HEK293 (cell line): ENCODE measurements around the gene PDAP1.
A peak's percentile ranks its signal among the peaks of the same experiment; 100 is the strongest.

Experiments used
- CTCF ChIA-PET: fragments of 350-600 bp; formaldehyde crosslinking; extraction: SDS; loops from one replicate; lab custom pipeline; 2021; ENCODE audit warnings: antibody characterized with exemption; lab: Yijun Ruan, JAX
- POLR2A ChIA-PET: fragments of 300-600 bp; formaldehyde crosslinking; extraction: SDS; loops from one replicate; lab custom pipeline; 2020; ENCODE audit warnings: antibody characterized with exemption, inconsistent platforms; lab: Yijun Ruan, JAX
- H3K27ac ChIP-seq: fragments of 200-500 bp; sonication (Bioruptor generic); 2 replicates; pipeline ENCODE4 v1.5.1; 2014; ENCODE audit warnings: low read depth, low read length, control low read depth, inconsistent platforms; ENCODE audit errors: extremely low read depth
- H3K36me3 ChIP-seq, 2 experiments: fragments of 200-500 bp in 1 of 2; sonication (Bioruptor generic) in 1 of 2; 1 replicate in 1 of 2; 2 replicates in 1 of 2; pipeline ENCODE4 v1.5.1; 2014 to 2017; ENCODE audit warnings: inconsistent platforms in 2 of 2, low read length in 2 of 2; ENCODE audit not compliant: control insufficient read depth in 2 of 2, insufficient read depth in 1 of 2
- H3K4me1 ChIP-seq: fragments of 200-500 bp; sonication (Bioruptor generic); 2 replicates; pipeline ENCODE4 v1.5.1; 2014; ENCODE audit warnings: mild to moderate bottlenecking, low read length, inconsistent platforms; ENCODE audit not compliant: control insufficient read depth, insufficient read depth
- H3K4me3 ChIP-seq: 2 replicates; pipeline ENCODE4 v1.5.1; 2011; ENCODE audit warnings: low read depth, mild to moderate bottlenecking, control low read depth, low read length, moderate library complexity
- H3K9me3 ChIP-seq: fragments of 200-500 bp; sonication (Bioruptor generic); 2 replicates; pipeline ENCODE4 v1.5.1; 2014; ENCODE audit warnings: low read depth, low read length, inconsistent platforms; ENCODE audit not compliant: control insufficient read depth, insufficient read depth
- EGR2 ChIP-seq: fragments of 450-650 bp; formaldehyde crosslinking; IDR thresholded peaks from 2 replicates; pipeline ENCODE4 v1.5.1; 2016; ENCODE audit warnings: low read depth, missing biosample characterization, missing genetic modification characterization
- GLI4 ChIP-seq: fragments of 450-650 bp; formaldehyde crosslinking; IDR thresholded peaks from 2 replicates; pipeline ENCODE4 v1.5.1; 2016; ENCODE audit warnings: missing biosample characterization, missing genetic modification characterization
- HOXC10 ChIP-seq: sonication (generic); formaldehyde crosslinking; IDR thresholded peaks from 2 replicates; pipeline ENCODE4 v1.8.1; 2023; ENCODE audit warnings: mild to moderate bottlenecking, missing genetic modification reagents
- REPIN1 ChIP-seq: fragments of 450-650 bp; formaldehyde crosslinking; IDR thresholded peaks from 2 replicates; pipeline ENCODE4 v1.5.1; 2017; ENCODE audit warnings: missing biosample characterization, missing genetic modification characterization, low read depth
- SP3 ChIP-seq: fragments of 450-650 bp; formaldehyde crosslinking; IDR thresholded peaks from 2 replicates; pipeline ENCODE4 v1.5.1; 2016; ENCODE audit warnings: missing biosample characterization, missing genetic modification characterization
- ZBTB17 ChIP-seq: fragments of 450-650 bp; formaldehyde crosslinking; IDR thresholded peaks from 2 replicates; pipeline ENCODE4 v1.5.1; 2016; ENCODE audit warnings: missing biosample characterization, missing genetic modification characterization
- ZNF184 ChIP-seq: fragments of 450-650 bp; IDR thresholded peaks from 2 replicates; pipeline ENCODE4 v1.5.1; 2018; ENCODE audit warnings: missing biosample characterization, mild to moderate bottlenecking, missing genetic modification characterization
- ZNF2 ChIP-seq: fragments of 450-650 bp; formaldehyde crosslinking; IDR thresholded peaks from 2 replicates; pipeline ENCODE4 v1.5.1; 2016; ENCODE audit warnings: missing biosample characterization, missing genetic modification characterization
- ZNF211 ChIP-seq: fragments of 450-650 bp; formaldehyde crosslinking; IDR thresholded peaks from 2 replicates; pipeline ENCODE4 v1.5.1; 2016; ENCODE audit warnings: low read depth, missing biosample characterization, missing genetic modification characterization
- ZNF214 ChIP-seq: fragments of 450-650 bp; formaldehyde crosslinking; IDR thresholded peaks from 2 replicates; pipeline ENCODE4 v1.5.1; 2017; ENCODE audit warnings: missing biosample characterization, mild to moderate bottlenecking, missing genetic modification characterization, borderline replicate concordance
- ZNF24 ChIP-seq: fragments of 450-650 bp; formaldehyde crosslinking; IDR thresholded peaks from 2 replicates; pipeline ENCODE4 v1.5.1; 2016; ENCODE audit warnings: missing biosample characterization, missing genetic modification characterization
- ZNF302 ChIP-seq: fragments of 450-650 bp; formaldehyde crosslinking; IDR thresholded peaks from 2 replicates; pipeline ENCODE4 v1.5.1; 2016; ENCODE audit warnings: missing biosample characterization, missing genetic modification characterization, low read depth
- ZNF335 ChIP-seq: fragments of 450-650 bp; formaldehyde crosslinking; conservative IDR thresholded peaks from 2 replicates; pipeline ENCODE4 v1.5.1; 2016; ENCODE audit warnings: missing biosample characterization, missing genetic modification characterization
- ZNF585B ChIP-seq: fragments of 450-650 bp; formaldehyde crosslinking; IDR thresholded peaks from 2 replicates; pipeline ENCODE4 v1.5.1; 2016; ENCODE audit warnings: missing biosample characterization, missing genetic modification characterization
- ZNF621 ChIP-seq: fragments of 450-650 bp; formaldehyde crosslinking; IDR thresholded peaks from 2 replicates; pipeline ENCODE4 v1.5.1; 2017; ENCODE audit warnings: missing biosample characterization, missing genetic modification characterization
- ZNF660 ChIP-seq: fragments of 450-650 bp; IDR thresholded peaks from 2 replicates; pipeline ENCODE4 v1.5.1; 2018; ENCODE audit warnings: missing biosample characterization, mild to moderate bottlenecking, missing genetic modification characterization
- ZNF747 ChIP-seq: fragments of 450-650 bp; formaldehyde crosslinking; IDR thresholded peaks from 2 replicates; pipeline ENCODE4 v1.5.1; 2016; ENCODE audit warnings: missing biosample characterization, missing genetic modification characterization
- ZNF785 ChIP-seq: fragments of 450-650 bp; formaldehyde crosslinking; IDR thresholded peaks from 2 replicates; pipeline ENCODE4 v1.5.1; 2016; ENCODE audit warnings: missing biosample characterization, missing genetic modification characterization
- ZNF792 ChIP-seq: fragments of 450-650 bp; formaldehyde crosslinking; IDR thresholded peaks from 2 replicates; pipeline ENCODE4 v1.5.1; 2016; ENCODE audit warnings: missing biosample characterization, missing genetic modification characterization
- TF ChIP-seq, protein P1 (sequence below): fragments of 450-650 bp; formaldehyde crosslinking; IDR thresholded peaks from 2 replicates; pipeline ENCODE4 v1.5.1; 2016; ENCODE audit warnings: missing biosample characterization, missing genetic modification characterization
- TF ChIP-seq, protein P2 (sequence below): fragments of 450-650 bp; formaldehyde crosslinking; IDR thresholded peaks from 2 replicates; pipeline ENCODE4 v1.5.1; 2016; ENCODE audit warnings: missing biosample characterization, missing genetic modification characterization
- TF ChIP-seq, protein P3 (sequence below): fragments of 450-650 bp; formaldehyde crosslinking; IDR thresholded peaks from 2 replicates; pipeline ENCODE4 v1.5.1; 2017; ENCODE audit warnings: missing biosample characterization, mild to moderate bottlenecking, missing genetic modification characterization, moderate library complexity
- TF ChIP-seq, protein P4 (sequence below): fragments of 450-650 bp; formaldehyde crosslinking; IDR thresholded peaks from 2 replicates; pipeline ENCODE4 v1.5.1; 2016; ENCODE audit warnings: missing biosample characterization, missing genetic modification characterization
- TF ChIP-seq, protein P5 (sequence below): fragments of 450-650 bp; formaldehyde crosslinking; IDR thresholded peaks from 2 replicates; pipeline ENCODE4 v1.5.1; 2016; ENCODE audit warnings: missing biosample characterization, missing genetic modification characterization

PDAP1 gene

DNA sequence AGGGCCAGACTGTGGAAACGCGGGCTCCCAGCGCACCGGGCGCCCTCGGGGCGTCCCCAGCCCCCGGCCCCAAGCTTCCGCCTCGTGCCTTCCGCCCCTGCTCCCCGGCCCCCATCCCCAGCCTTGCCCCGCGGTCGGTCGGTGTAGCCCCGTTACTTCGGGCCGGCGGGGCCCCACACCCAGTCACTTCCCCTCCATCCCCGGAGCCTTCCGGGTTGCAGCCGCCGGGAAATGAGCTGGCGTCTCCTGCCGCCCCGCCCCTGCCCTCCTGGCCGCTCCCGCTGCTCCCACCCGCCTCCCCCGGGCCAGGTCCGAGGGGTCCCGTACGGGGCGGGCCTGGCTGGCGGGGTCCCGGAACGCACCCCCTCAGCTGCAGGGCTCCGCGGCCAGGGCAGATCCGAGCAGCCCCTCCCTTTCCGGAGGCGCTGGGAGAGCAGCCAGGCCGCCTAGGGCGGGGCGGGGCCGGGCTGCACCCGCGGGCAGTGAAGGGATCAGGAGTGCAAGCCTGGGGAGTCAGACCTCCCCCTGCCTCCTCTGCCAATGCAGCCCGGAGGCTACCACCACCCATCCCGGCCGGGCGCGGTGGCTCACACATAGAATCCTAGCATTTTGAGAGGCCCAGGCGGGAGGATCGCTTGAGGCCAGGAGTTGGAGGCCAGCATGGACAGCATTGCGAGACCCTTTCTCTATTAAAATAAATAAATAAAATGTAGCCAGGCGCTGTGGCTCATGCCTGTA lies 33.2 kb downstream of the PDAP1 start (continued):
- TF ChIP-seq ZNF2 (no peak), ZNF214 (tag by site-specific recombination) (no peak), REPIN1 (tag by site-specific recombination) (no peak), ZNF747 (no peak), ZBTB17 (tag by site-specific recombination) (no peak; the same call in 1 of the 2 replicates), ZNF211 (tag by site-specific recombination) (no peak), GLI4 (tag by site-specific recombination) (no peak), ZNF302 (tag by site-specific recombination) (no peak), ZNF792 (no peak), ZNF585B (tag by site-specific recombination) (no peak), ZNF660 (tag by site-specific recombination) (no peak), SP3 (tag by site-specific recombination) (peak; percentile 64; the same call in 1 of the 2 replicates), ZNF24 (tag by site-specific recombination) (no peak), ZNF184 (tag by site-specific recombination) (no peak), ZNF335 (tag by site-specific recombination) (no peak), ZNF621 (tag by site-specific recombination) (no peak)
- TF ChIP-seq, protein P1, sequence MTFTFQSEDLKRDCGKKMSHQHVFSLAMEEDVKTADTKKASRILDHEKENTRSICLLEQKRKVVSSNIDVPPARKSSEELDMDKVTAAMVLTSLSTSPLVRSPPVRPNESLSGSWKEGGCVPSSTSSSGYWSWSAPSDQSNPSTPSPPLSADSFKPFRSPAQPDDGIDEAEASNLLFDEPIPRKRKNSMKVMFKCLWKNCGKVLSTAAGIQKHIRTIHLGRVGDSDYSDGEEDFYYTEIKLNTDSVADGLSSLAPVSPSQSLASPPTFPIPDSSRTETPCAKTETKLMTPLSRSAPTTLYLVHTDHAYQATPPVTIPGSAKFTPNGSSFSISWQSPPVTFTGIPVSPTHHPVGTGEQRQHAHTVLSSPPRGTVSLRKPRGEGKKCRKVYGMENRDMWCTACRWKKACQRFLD (tag by site-specific recombination) = no peak
- TF ChIP-seq, protein P2, sequence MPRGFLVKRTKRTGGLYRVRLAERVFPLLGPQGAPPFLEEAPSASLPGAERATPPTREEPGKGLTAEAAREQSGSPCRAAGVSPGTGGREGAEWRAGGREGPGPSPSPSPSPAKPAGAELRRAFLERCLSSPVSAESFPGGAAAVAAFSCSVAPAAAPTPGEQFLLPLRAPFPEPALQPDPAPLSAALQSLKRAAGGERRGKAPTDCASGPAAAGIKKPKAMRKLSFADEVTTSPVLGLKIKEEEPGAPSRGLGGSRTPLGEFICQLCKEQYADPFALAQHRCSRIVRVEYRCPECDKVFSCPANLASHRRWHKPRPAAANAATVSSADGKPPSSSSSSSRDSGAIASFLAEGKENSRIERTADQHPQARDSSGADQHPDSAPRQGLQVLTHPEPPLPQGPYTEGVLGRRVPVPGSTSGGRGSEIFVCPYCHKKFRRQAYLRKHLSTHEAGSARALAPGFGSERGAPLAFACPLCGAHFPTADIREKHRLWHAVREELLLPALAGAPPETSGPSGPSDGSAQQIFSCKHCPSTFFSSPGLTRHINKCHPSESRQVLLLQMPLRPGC = no peak

- Histone ChIP-seq H3K9me3 (no peaks in the 10 kb centered on the region), H3K4me1 (no peaks in the 10 kb centered on the region), H3K4me3 (peak within 1 kb of the TSS; percentile 66), H3K36me3 (peaks cover 0 to 5% of the 10 kb centered on the region in 2 experiments; a peak in 1 of 3 replicates), H3K27ac (peak within 1 kb of the TSS; percentile 53; the same call in 1 of the 2 replicates)
- POLR2A ChIA-PET = interaction anchor here (0.7 to 2.7 kb wide), 6 partner anchors 19 to 244 kb away, joined by 3 to 21 read pairs (median 3); partner anchors contain the start of genes ARPC1A, BUD31, CPSF4 and PDAP1
- CTCF ChIA-PET = no interaction called here
- TF ChIP-seq HOXC10 (CRISPR knock-in tag) (no peak), EGR2 (tag by site-specific recombination) (no peak), ZNF585B (tag by site-specific recombination) (0 out of 2 replicates have a peak, but pooled peaks have one; percentile 9), ZNF785 (0 out of 2 replicates have a peak, but pooled peaks have one; percentile 35)
- TF ChIP-seq, protein P3, sequence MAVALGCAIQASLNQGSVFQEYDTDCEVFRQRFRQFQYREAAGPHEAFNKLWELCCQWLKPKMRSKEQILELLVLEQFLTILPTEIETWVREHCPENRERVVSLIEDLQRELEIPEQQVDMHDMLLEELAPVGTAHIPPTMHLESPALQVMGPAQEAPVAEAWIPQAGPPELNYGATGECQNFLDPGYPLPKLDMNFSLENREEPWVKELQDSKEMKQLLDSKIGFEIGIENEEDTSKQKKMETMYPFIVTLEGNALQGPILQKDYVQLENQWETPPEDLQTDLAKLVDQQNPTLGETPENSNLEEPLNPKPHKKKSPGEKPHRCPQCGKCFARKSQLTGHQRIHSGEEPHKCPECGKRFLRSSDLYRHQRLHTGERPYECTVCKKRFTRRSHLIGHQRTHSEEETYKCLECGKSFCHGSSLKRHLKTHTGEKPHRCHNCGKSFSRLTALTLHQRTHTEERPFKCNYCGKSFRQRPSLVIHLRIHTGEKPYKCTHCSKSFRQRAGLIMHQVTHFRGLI = 0 out of 2 replicates have a peak, but pooled peaks have one; percentile 27
- TF ChIP-seq, protein P4, sequence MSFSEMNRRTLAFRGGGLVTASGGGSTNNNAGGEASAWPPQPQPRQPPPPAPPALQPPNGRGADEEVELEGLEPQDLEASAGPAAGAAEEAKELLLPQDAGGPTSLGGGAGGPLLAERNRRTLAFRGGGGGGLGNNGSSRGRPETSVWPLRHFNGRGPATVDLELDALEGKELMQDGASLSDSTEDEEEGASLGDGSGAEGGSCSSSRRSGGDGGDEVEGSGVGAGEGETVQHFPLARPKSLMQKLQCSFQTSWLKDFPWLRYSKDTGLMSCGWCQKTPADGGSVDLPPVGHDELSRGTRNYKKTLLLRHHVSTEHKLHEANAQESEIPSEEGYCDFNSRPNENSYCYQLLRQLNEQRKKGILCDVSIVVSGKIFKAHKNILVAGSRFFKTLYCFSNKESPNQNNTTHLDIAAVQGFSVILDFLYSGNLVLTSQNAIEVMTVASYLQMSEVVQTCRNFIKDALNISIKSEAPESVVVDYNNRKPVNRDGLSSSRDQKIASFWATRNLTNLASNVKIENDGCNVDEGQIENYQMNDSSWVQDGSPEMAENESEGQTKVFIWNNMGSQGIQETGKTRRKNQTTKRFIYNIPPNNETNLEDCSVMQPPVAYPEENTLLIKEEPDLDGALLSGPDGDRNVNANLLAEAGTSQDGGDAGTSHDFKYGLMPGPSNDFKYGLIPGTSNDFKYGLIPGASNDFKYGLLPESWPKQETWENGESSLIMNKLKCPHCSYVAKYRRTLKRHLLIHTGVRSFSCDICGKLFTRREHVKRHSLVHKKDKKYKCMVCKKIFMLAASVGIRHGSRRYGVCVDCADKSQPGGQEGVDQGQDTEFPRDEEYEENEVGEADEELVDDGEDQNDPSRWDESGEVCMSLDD (tag by site-specific recombination) = peak; percentile 93
- TF ChIP-seq, protein P5, sequence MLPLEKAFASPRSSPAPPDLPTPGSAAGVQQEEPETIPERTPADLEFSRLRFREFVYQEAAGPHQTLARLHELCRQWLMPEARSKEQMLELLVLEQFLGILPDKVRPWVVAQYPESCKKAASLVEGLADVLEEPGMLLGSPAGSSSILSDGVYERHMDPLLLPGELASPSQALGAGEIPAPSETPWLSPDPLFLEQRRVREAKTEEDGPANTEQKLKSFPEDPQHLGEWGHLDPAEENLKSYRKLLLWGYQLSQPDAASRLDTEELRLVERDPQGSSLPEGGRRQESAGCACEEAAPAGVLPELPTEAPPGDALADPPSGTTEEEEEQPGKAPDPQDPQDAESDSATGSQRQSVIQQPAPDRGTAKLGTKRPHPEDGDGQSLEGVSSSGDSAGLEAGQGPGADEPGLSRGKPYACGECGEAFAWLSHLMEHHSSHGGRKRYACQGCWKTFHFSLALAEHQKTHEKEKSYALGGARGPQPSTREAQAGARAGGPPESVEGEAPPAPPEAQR (tag by site-specific recombination) = no peak
Measured at GRCh38 chr7:99374111-99375064, 34.0 kb downstream of the PDAP1 start, which contains the start of gene ARPC1B. Gene ARPC1B, plus strand, starts transcription at chr7:99374730. Its CDS starts 10,985 bp downstream, at chr7:99385715.
